Neural cell (in vitro differentiated cells): ENCODE data around the gene ELOA.

ENCODE experiments used
- EZH2 ChIP-seq: fragments of 200-600, 300-800 bp; shearing (Covaris generic), sonication (generic); IDR thresholded peaks from 2 replicates; pipeline ENCODE4 v1.6.1; 2014; ENCODE audit warnings: antibody characterized with exemption, low read length, borderline replicate concordance, mild to moderate bottlenecking; ENCODE audit not compliant: insufficient read depth, poor library complexity, severe bottlenecking
- MXI1 ChIP-seq: fragments of 450-650 bp; conservative IDR thresholded peaks from 2 replicates; pipeline ENCODE4 v1.6.1; 2014; ENCODE audit warnings: antibody characterized with exemption, mild to moderate bottlenecking; ENCODE audit not compliant: poor library complexity, severe bottlenecking
- POLR2AphosphoS5 ChIP-seq: IDR thresholded peaks from 2 replicates; pipeline ENCODE4 v1.6.1; 2012

DNA sequence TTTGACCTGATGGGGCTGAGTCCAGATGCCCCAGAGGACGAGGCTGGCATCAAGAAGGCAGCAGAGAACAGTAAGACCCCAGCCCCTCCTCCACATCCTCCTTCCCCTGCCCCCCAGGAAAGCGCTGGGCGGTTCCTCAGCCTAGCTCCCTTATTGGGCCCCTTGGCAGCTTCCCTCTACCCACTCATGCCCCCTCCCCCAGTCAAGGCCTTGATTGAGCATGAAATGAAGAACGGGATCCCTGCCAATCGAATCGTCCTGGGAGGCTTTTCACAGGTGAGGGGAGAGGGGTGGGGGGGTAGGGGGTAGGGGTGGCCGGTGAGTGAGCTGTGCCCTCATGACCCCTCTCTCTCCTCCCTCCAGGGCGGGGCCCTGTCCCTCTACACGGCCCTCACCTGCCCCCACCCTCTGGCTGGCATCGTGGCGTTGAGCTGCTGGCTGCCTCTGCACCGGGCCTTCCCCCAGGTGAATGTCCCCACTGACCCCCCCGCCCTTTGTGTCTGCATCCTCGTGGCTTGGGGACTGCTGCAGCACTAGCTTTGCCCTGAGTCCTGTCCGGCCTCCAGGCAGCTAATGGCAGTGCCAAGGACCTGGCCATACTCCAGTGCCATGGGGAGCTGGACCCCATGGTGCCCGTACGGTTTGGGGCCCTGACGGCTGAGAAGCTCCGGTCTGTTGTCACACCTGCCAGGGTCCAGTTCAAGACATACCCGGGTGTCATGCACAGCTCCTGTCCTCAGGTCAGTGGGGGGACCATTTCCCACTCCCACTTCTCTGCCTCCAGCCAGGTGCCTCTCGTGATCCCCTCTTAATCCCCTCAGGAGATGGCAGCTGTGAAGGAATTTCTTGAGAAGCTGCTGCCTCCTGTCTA, 50.8 kb downstream of the ELOA start:
- no peak for TF ChIP-seq POLR2AphosphoS5
- no peak for TF ChIP-seq EZH2
- TF ChIP-seq MXI1 = no peak
